GM21367 (cell line): ENCODE results near the gene IFNG.

Experiments
- ATAC-seq: cut with Tn5 transposase; IDR thresholded peaks from one replicate; pipeline ENCODE4 v1.9.1; 2021; ENCODE audit not compliant: unreplicated experiment

The IFNG gene

GRCh38 chr12:68169213-68169889 lies 9.8 kb upstream of the IFNG start:
- no peak for ATAC-seq

GRCh38 chr12:68166317-68166831 lies 6.8 kb upstream of the IFNG start:
- ATAC-seq = no peak

GRCh38 chr12:68163560-68164081 lies 4.1 kb upstream of the IFNG start:
- ATAC-seq = peak; percentile 72

- no peak for ATAC-seq
These were observed 2.8 kb upstream of the IFNG start for GRCh38 chr12:68162374-68162773.

GRCh38 chr12:68158432-68158831 lies 1.1 kb downstream of the IFNG start:
- no peak for ATAC-seq

GRCh38 chr12:68157380-68157779 lies 2.2 kb downstream of the IFNG start:
- ATAC-seq = no peak

- ATAC-seq = no peak
These were observed 2.9 kb downstream of the IFNG start for GRCh38 chr12:68156636-68157035.

- ATAC-seq = no peak
These were observed 4.8 kb downstream of the IFNG start for GRCh38 chr12:68154779-68155178.

- ATAC-seq = no peak
These were observed 11.1 kb downstream of the IFNG start for GRCh38 chr12:68148261-68148951.

GRCh38 chr12:68140556-68140955 lies 19.0 kb downstream of the IFNG start:
- ATAC-seq = no peak

- ATAC-seq = no peak
These were observed 19.6 kb downstream of the IFNG start for GRCh38 chr12:68139941-68140340.

GRCh38 chr12:68139001-68139400 lies 20.5 kb downstream of the IFNG start:
- ATAC-seq = no peak

- ATAC-seq = no peak
These were observed 21.1 kb downstream of the IFNG start for GRCh38 chr12:68138480-68138879.

- ATAC-seq = no peak
These were observed 22.2 kb downstream of the IFNG start for GRCh38 chr12:68137335-68137830.

GRCh38 chr12:68135520-68135919 lies 24.0 kb downstream of the IFNG start:
- ATAC-seq = no peak

GRCh38 chr12:68131867-68132414 lies 27.6 kb downstream of the IFNG start:
- no peak for ATAC-seq

- no peak for ATAC-seq
These were observed 29.6 kb downstream of the IFNG start for GRCh38 chr12:68129979-68130378.

GRCh38 chr12:68122236-68122920 lies 37.2 kb downstream of the IFNG start:
- ATAC-seq = no peak

- no peak for ATAC-seq
These were observed 38.4 kb downstream of the IFNG start for GRCh38 chr12:68121143-68121542.

GRCh38 chr12:68119724-68120211 lies 39.8 kb downstream of the IFNG start:
- peak; percentile 82 for ATAC-seq

- peak; percentile 31 for ATAC-seq
These were observed 40.3 kb downstream of the IFNG start for GRCh38 chr12:68119250-68119649.
